ENCODE results near the gene NOL11.
"Not testable (repeated sequence)": the region's sequence is repeated elsewhere in the genome, so short reads cannot be mapped to it uniquely, and the experiment has no call there.

Gene NOL11

DNA sequence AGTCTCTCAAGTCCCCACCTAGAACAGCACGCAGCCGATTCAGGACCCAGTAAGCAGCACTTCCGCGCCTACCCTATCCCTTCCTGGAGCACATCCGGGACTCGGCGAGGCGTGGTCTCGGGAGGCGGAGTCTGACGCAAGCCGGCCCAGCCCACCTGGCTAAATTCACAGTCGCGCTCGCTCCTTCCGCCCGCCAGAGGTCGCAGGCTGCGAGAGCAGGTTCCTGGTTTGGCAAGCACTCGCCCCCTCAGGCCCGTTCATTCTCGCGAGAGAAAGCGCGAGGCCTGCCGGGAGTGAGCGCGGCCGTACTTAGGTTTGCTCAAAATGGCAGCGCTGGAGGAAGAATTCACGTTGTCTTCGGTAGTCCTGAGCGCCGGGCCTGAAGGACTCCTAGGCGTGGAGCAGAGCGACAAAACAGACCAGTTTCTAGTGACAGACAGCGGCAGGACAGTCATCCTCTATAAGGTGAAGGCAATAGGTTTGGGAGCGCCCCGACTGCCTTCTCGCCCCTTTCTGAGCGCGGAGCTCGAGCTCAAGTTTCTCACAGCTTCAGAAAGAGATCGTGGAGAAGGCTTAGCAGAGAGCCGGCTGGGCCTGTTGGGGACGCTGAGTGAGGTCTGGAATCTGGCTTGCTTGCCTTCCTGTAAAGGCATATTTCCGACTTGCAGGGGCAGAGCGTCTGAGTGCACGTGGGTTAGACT is at the start of gene NOL11:
TSS of gene NOL11 (plus strand) at position 313 of the 701 bp plus-strand sequence. CDS start at position 325, 12 bp downstream.
- DNase-seq: peak; percentile 98

DNA sequence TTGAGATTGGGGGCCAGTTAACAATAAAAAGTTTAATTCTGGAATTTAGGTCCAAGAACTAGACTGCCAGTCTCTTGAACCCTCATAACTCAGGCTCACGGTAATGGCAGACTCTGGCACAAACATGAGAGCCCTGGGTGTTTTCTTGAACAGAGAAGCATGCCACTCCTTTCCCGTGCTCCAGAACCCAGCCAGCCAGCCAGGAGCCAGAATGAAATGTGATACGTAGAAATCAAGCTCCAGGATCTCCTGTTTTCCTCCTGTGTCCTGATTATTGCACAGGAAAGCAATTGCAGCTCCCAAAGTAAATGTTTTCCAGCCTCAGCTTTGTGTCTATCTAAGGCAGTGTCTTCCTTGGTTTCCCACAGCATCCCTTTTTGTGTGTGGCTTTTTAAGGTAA is 46.2 kb upstream of the NOL11 start:
- DNase-seq: peak; percentile 52

DNA sequence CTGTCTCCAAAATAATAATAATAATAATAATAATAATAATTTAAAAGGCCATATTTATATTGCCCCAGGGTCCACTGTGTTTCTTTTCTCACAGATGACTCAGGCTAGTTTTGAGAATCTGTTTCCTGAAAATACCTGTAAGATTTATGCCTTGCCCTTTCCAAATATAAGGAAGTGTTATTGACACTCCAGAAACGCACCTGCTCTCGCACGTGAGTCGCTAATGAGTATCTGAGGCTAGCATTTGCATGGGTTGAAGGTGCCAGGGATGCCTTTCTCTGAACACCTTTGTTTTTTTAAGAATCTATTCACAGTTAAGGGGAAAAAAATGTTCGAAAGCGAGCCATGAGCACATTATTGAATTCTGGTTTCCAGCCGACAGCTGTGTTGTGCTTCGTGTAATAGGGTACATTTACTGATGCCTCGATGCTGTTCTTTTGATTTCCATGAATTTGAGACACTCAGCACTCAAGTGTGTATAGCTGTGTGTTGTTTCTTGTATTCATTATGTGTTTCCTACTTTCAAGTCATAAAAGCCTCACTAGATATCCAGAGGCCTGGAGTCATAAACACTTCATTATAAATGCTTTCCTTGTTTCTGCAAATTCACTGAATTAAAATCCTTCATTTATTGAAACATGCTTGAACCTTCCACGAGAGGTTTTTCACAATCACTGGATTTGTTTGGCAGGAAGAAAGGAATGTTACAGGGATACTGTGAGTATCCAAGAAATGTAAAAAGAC is 45.0 kb upstream of the NOL11 start:
- peak; percentile 86 for DNase-seq

DNA sequence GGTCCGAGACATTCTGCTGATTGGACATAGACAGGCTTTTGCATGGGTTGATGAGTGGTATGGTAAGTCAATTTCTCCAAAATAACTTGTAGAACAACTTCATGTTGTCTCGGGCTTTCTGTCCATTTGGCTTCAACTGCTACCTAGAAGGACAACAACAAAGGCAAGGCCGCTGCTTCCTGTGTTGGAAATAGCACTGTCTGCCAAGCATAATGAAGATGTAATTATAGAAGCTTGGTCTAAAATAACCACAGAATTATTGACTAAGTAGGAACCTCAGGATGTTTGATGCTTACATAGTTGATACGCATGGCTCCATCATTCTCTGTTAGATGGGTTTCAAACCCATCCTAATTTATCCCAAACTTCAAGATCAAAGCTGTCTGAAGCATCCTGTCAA is 42.3 kb upstream of the NOL11 start:
- peak; percentile 50 for DNase-seq

DNA sequence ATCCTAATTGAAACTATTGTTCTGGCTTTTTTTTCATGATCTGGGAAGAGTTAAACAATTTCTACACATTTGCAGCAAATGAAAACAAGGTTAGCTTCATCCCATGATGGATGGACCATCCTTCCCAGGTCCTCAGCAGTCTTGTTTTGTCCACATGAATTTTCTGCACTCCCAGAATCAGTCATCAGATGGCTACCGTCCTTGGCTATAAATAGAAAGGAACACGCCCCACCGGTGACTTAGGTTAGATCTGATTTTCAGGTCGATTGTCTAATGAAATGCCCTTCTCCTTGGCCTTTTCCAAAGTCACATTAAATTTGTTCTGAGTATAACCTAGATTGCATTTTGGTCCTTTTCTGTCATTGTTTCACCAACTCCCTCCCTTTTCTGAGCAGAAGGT is 41.4 kb upstream of the NOL11 start:
- DNase-seq: no peak

DNA sequence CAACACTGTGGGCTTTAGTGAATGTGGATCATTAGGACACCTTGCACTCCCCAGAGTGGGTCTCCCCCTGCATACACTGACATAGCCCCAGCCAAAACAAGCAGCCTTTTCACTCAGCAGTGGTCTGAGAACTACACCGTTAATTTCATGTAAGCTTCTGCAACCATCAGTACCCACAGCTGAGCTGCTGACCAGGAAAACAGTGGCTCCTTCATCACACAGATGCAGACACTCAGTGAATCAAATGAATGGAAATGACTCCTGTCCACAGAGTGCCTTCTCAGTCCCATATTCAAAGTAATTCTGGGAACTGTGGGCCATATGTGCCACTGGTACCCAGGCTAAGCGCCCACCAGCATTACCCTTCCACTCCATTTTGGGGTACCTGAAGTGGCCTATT is 39.3 kb upstream of the NOL11 start:
- no peak for DNase-seq

DNA sequence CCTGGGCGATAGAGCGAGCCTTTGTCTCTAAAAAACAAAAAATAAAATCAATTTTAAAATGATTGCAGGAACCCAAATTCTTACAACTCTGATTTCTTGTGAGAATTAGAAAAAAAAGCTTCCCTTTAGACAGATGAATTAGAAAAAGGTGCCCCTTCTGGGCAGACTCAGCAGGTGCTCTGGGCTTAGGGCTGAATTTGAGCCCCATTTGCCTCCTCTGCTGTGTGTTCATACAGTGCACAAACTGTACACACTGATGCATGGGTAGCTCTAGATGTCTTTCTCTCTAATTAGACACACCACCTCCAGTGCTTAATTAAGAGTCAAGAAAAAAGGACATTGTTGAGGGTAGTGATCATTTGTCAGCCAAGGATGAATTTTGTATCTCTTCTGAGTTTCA is 38.5 kb upstream of the NOL11 start:
- no peak for DNase-seq

DNA sequence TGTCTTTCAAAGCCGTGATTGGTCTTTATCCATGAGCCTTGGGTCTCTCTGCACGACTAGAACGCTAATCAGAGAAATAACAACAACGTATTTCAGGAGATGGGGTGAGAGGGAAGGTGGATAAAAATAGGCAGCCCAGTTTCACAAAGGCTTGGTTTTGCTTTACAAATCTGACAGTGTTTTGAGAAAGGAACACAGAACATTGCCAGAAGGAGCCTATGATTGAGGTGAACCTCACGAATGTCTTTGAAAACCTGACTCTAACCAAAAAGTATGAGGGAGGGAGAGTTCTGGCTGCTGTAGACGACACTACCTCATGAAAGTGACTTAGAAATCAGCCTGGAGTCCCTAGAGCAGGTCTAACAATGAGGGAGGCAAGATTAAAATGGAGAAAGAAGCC is 38.0 kb upstream of the NOL11 start:
- no peak for DNase-seq

DNA sequence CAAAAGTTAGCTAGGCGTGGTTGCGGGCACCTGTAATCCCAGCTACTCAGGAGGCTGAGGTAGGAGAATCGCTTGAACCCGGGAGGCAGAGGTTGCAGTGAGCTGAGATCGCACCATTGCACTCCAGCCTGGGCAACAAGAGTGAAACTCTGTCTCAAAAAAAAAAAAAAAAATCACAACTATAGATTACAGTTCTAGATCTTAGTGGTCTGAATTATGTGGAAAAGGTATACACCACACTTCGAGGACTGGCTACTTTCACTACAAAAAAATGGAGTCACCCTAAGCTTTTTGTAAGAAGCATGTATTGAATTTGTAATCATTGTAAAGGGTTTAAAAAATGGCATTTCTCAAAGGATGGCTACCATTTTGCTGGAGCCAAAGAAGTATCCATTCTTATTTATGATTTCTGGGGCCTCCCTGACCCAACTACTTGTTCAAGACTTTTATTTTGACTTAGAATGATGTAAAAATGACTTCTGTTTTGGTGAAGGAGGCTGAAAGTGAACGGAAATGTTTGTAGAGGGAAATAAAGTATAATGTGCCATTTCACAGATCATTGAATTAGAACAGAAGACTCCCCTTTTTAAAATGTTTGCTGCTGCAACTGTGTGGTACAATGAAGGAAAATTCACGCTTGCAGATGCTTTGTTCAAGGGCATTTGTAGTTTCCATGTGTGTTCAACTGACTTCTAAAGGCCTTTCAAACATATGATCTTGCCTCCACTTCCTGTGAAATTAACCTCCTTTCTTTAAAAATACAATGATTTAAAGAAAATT is 37.1 kb upstream of the NOL11 start:
- DNase-seq: peak; percentile 41

DNA sequence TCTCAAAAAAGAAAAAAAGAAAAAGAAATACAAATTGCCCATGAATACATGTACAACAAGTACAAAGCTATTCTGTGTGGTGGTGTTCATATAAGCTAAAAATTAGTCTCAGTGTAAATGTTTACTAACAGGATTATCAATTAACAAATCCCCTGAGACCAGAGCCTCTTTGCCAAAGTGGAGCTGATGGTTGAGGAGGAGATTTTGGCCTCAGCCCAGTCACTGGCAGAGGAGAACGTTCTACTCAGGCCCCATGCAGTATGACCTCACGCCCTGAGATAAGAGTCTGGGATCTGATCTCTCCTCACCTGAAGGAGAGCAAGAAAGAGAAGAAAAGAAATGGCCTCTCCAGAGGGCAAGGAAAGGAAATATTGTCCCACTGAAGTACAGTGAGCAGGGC is 35.5 kb upstream of the NOL11 start:
- no peak for DNase-seq

DNA sequence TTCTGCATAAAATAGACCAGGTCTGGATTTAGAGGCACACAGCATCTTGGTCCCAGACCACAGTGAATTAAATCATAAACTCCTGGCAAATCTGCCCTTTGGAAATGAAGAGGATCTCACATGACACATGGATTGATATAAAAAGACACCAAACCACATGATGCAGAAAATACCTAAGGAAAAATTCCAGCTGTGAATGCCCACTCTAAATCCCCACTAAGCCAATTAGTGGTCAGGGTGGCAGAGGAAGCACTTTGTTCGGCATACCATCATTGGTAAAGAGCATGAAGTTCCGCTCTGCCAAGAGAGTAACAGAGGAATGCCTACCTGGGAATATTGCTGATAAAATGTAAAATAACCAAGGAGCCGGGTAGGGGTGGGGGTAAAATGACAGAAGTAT is 32.4 kb upstream of the NOL11 start:
- no peak for DNase-seq

DNA sequence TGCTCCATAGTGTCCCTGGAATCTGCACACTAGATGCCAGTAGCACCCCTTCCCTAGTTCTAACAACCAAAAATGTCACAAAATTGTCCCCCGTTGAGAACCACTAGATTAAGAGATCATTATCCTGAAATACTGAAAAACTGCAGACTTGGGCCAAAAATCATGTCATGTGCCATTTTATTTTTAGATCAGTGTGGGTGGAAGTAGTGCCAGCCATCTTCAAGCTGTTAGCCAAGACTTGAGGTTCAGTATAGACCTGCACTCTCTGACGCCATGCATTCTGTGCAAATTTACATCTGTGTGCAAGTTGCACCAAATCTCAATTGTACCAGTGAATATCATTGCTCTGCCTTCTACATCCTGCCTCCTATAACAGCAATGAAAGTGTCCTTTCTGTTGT is 31.5 kb upstream of the NOL11 start:
- no peak for DNase-seq

DNA sequence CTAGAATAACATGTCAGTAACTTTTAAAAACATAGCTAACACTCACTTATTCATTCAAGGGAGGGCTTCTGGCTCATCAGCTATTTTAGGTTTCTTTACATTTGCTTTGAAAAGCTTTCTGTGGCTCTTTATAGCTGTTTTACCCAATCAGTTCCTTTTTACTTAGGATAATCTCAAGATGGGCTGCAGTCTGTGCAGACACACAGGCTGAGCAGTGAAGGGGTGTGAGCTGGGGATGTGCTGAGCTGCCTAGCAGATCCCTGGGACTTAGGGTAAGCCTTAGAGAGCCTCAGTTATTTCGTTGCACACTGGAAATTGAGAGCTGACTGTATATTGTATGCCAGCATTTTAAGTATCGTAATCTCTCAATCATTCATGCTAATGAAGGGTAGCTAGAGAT is 30.2 kb upstream of the NOL11 start:
- no peak for DNase-seq

DNA sequence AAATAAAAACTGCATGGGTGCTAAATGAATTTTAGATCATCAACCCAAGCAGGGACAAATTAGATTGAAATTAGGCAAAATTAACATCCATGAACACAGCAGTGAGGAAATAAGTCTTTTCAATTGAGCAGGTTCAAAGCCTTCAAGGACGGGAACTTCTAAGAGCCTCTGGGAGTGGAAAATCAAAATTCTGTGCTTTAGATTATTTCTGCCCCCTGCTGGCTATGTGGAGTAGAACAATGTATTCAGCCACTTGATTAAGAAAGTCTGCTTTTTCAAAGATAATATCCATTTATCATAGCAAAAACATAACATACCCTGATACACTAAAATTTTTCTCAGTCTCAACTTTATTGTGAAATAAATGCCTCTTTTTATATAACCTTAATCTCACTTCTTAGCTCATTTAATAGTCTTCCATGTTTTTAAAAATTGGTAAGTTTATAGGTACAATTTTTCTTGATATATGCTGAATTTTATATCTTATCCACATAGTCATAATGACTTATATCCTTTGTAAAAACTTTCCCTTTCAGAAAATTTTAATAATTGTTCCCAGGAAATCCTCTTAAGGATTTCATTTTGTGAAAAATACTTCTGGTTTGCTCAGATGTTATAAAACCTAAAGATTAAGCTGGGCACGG is 28.1 kb upstream of the NOL11 start:
- DNase-seq: peak; percentile 70

DNA sequence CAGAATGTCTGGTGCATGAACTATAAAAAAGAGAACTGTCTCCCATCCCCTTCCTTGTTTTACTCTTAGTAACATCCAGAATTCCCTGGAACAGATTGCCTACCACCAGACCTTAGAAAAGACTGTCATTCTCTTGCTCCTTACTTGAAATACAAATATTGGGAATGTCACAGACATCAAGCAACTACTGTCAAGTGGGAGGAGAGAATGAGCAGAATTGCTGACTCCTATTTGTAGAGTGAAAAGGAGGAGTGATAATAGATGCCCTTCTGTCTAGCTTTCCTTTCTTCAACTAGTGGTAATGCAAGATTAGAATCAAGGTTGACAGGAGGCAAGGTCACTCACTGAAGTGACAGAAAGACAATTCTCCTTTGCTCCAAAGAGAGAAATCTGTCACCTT is 23.9 kb upstream of the NOL11 start:
- no peak for DNase-seq

DNA sequence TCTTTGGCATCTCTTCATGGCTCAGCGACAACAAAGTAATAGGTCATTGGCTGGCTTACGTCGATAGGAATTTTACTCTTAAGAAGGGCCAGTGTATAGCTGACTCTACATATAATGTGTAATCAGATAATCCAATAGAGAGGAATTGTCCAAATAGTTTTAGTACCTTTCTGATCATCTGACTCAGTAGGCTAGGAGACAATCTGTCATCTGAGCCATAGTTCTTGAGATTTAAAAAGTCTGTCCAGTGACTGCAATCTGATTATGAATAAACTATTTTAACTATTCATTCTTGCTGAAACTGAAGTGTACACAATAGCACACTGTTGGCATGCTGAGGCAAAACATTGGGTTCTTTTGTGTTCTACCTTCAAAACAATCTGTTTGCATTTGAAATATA is 21.4 kb upstream of the NOL11 start:
- no peak for DNase-seq

DNA sequence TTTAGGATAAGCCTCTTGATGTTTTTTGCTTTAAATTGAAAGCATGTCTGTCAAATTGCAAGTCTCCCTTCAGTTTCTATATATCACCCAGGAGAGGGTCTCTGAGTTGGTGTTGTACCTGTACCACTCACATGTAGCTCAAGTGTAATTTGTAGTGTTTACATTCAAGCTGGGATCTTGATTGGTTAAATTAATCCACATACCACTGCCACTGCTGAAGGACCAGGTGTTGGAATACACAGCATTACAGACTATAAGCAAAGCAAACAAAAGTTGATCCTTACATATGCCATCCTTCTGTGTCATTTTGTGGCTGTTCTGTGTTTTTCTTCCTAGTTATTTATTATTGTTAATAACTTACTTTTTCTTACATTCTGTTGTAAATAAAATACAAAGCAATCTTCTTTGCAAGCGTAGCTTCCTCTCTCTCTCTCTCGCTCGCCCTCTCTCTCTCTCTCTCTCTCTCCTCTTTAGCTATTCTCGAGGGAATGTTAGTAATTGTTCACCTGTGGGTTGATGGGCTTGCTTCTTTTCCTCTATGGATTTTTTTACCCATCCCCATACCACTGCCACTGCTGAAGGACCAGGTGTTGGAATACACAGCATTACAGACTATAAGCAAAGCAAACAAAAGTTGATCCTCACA is 20.8 kb upstream of the NOL11 start:
- peak; percentile 46 for DNase-seq

DNA sequence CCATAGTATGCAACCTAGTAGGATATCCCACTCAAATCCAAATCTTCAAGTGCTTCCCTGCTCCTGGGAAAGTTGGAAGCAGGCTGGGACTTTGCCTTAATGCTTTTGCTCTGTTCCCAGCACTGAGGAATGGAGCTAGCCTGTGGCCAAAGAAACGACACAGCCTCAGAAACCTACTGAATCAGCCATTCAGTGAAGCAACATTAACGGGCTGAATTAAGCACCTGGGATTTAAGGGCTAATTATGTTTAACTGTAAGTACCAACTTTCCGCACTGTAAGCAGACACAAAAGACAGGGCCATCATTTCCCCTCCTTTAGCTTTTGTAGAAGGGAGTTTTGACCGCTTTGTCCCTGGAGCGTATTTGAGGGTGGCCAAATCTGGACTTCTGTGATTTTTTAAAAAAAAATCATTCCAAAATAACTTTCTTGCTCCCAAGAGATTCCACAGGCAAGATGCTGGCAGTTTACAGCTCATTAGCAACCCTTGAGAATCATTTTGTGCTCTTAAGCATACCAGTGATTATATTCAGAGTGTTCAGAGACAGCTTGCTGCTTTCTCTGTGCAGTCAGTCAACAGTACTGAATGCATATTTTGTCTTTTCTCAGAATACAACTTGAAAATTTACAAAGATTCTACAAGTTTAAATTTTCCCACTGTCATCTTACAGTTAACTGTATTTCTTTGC is 17.6 kb upstream of the NOL11 start:
- DNase-seq: peak; percentile 38

DNA sequence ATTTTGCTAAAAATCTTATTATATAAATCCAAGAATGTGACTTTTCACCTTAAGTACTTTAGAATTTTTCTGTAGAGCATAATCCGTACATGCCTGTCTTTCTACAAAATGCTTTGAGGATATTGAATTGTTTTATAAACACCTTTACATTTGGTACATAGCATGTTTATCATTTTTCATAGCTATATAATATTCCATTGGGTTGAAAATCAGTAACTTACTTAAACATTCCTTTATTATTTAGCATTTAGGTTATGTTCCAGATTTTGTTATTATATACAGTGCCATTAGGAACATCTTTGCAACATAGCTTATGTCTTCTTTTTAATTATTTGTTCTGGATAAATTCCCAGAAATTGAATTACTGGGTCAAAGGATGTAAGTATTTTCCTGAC is 17.0 kb upstream of the NOL11 start:
- DNase-seq: no peak

DNA sequence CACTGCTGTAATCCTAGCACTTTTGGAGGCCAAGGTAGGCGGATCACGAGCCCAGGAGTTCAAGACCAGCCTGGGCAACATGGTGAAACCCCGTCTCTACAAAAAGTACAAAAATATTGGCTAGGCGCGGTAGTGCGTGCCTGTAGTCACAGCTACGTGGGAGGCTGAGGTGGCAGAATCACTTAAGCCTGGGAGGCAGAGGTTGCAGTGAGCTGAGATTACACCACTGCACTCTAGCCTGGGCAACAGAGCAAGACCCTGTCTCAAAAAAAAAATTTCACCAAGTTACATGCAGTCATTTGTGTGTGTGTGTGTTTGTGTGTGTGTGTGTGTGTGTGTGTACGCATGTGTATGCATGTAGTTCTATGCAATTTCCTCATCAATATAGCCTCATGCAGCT is 14.9 kb upstream of the NOL11 start:
- DNase-seq: not testable (repeated sequence)

DNA sequence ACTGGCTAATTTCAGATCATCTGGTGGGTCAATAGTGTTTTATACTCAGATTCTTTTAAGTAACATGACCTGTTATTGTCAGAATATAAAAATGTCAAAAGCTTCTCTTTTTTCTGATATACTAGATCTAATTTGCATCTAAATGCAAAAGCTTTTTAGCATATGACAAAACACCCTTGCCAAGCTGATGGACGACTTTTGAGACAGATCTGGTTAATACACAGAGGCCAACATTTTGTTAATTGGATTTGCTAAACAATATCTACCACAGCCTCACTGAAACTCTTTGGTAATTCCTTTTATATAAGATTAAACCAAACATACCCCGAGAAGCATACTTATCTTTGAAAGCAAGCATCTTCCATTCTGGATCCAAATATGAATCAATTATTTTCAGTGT is 10.3 kb upstream of the NOL11 start:
- no peak for DNase-seq

DNA sequence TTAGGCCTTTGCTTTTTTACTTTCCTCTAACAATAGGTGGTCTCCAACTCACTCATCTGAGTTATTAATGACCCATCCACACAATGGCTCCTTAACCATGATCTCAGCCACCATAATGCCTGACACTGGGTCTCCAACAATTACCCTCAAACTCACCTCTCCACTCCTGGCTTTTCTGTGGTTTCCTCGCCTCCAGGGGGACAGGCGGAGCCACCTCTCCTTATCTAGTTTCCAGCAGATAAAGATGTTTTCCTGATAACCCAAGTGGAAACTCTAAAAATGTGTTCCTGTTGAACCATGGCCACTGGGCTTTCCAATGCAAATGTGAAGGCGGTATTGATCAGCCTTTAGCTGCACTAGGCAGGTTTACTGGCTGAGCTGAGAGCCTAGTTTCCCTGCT is 9.4 kb upstream of the NOL11 start:
- DNase-seq: no peak

Measured in NCI-H146 (cell line).